ENCODE data around the gene TGFBR3.

Gene TGFBR3

DNA sequence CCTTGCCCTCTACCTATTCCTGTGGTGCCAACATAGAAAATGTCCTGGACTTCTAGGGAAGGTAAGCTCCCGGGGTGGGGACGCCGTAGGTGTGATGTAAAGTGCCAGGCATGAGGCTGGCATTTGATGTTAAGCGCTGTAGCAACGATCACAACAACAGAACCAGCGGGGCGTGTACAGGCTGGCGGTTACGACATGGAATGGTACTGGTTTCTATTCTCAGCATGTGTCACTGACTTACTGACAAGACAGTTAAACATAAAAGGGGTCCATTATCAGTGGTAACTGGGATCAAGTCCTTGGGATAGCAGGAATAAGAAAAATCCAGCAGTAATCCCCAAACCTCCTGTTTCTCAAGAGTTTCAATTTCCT lies 58.9 kb downstream of the TGFBR3 start:
- Histone ChIP-seq H3K27me3 (ENCODE audit: insufficient read depth, low read length) (no peaks in the 10 kb centered on the region), H3K4me3 (ENCODE audit: low read depth, low read length, poor library complexity, severe bottlenecking) (no peak overlapping the region), H3K9me2 (ENCODE audit: low read depth, low read length) (no peaks in the 10 kb centered on the region), H3K9me3 (ENCODE audit: low read length) (no peaks in the 10 kb centered on the region), H3K79me2 (ENCODE audit: insufficient read depth, low read length) (no peaks in the 10 kb centered on the region), H3K9ac (ENCODE audit: low read length) (no peak overlapping the region), H3K4me2 (ENCODE audit: low read length) (no peak overlapping the region), H3K27ac (ENCODE audit: low read depth, low read length, poor library complexity, severe bottlenecking) (no peak overlapping the region), H3F3A (ENCODE audit: insufficient read depth, low read length) (no peaks in the 10 kb centered on the region), H4K20me1 (ENCODE audit: insufficient read depth, low read length) (no peaks in the 10 kb centered on the region), H3K4me1 (ENCODE audit: insufficient read depth, low read length, severe bottlenecking) (no peaks in the 10 kb centered on the region), H2AFZ (ENCODE audit: low read length) (no peak overlapping the region), H3K36me3 (ENCODE audit: insufficient read depth, low read length) (no peaks in the 10 kb centered on the region)
- TF ChIP-seq EZH2 (IDR thresholded peaks at IDR 0.05; ENCODE audit: borderline replicate concordance, low read length) = no peak
- TF ChIP-seq, protein P1, sequence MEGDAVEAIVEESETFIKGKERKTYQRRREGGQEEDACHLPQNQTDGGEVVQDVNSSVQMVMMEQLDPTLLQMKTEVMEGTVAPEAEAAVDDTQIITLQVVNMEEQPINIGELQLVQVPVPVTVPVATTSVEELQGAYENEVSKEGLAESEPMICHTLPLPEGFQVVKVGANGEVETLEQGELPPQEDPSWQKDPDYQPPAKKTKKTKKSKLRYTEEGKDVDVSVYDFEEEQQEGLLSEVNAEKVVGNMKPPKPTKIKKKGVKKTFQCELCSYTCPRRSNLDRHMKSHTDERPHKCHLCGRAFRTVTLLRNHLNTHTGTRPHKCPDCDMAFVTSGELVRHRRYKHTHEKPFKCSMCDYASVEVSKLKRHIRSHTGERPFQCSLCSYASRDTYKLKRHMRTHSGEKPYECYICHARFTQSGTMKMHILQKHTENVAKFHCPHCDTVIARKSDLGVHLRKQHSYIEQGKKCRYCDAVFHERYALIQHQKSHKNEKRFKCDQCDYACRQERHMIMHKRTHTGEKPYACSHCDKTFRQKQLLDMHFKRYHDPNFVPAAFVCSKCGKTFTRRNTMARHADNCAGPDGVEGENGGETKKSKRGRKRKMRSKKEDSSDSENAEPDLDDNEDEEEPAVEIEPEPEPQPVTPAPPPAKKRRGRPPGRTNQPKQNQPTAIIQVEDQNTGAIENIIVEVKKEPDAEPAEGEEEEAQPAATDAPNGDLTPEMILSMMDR (IDR thresholded peaks at IDR 0.05; ENCODE audit: low read length) = no peak

DNA sequence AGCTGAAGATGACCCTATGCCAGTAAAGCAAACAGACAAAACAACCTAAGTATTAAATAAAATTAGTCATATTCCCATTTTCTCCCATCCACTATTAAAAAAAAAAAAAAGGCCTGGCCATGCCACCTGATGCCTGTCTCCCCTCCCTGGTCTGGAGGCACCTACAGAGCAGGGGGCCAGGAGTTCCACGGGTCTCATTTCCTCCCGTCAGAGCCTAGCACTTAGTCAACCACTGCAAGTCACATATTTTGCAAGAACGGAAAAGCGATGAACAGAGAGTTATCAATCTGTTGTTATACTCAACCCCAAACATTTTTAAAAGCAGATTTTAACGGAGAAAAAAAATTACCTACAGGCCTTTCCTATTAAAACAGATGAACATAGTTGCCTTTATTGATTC lies 59.3 kb downstream of the TGFBR3 start:
- Histone ChIP-seq H3K79me2 (ENCODE audit: insufficient read depth, low read length) (no peaks in the 10 kb centered on the region), H3K27me3 (ENCODE audit: insufficient read depth, low read length) (no peaks in the 10 kb centered on the region), H3K4me1 (ENCODE audit: insufficient read depth, low read length, severe bottlenecking) (no peaks in the 10 kb centered on the region), H3K27ac (ENCODE audit: low read depth, low read length, poor library complexity, severe bottlenecking) (no peak overlapping the region), H3K9me2 (ENCODE audit: low read depth, low read length) (no peaks in the 10 kb centered on the region), H3F3A (ENCODE audit: insufficient read depth, low read length) (no peaks in the 10 kb centered on the region), H3K4me2 (ENCODE audit: low read length) (no peak overlapping the region), H3K9me3 (ENCODE audit: low read length) (no peaks in the 10 kb centered on the region), H4K20me1 (ENCODE audit: insufficient read depth, low read length) (no peaks in the 10 kb centered on the region), H3K4me3 (ENCODE audit: low read depth, low read length, poor library complexity, severe bottlenecking) (no peak overlapping the region), H3K9ac (ENCODE audit: low read length) (no peak overlapping the region), H2AFZ (ENCODE audit: low read length) (no peak overlapping the region), H3K36me3 (ENCODE audit: insufficient read depth, low read length) (no peaks in the 10 kb centered on the region)
- TF ChIP-seq, protein P1 (IDR thresholded peaks at IDR 0.05; ENCODE audit: low read length) = no peak
- no peak for TF ChIP-seq EZH2 (IDR thresholded peaks at IDR 0.05; ENCODE audit: borderline replicate concordance, low read length)

DNA sequence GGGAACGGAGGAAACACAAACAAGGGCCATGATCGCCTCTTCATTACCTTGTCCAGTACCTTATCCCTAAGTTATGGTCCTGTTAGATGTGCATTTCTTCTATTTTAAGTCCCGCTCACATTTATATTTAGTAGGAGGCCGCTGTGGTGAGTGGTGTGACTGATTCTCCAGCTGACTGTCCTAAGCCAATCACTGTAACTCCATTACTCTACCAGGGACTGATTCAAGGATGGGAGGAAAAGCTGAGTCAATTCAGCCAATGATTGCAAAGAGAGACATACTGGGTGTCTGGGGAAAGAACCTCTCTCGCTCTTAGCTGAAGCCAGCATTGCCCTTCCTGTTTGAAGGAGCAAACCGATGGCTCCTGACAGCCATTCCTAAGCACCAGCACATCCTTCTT lies 59.7 kb downstream of the TGFBR3 start:
- H2AFZ ChIP-seq (ENCODE audit: low read length) = no peak overlapping the region
- no peaks in the 10 kb centered on the region for H3K27me3 ChIP-seq (ENCODE audit: insufficient read depth, low read length)

More for the DNA sequence above, 59.7 kb downstream of the TGFBR3 start:
- H3K4me1 ChIP-seq (ENCODE audit: insufficient read depth, low read length, severe bottlenecking) = no peaks in the 10 kb centered on the region
- H3K79me2 ChIP-seq (ENCODE audit: insufficient read depth, low read length) = no peaks in the 10 kb centered on the region
- no peaks in the 10 kb centered on the region for H3K9me3 ChIP-seq (ENCODE audit: low read length)
- H3F3A ChIP-seq (ENCODE audit: insufficient read depth, low read length) = no peaks in the 10 kb centered on the region
- H3K36me3 ChIP-seq (ENCODE audit: insufficient read depth, low read length) = no peaks in the 10 kb centered on the region
- H4K20me1 ChIP-seq (ENCODE audit: insufficient read depth, low read length) = no peaks in the 10 kb centered on the region
- no peak overlapping the region for H3K27ac ChIP-seq (ENCODE audit: low read depth, low read length, poor library complexity, severe bottlenecking)
- TF ChIP-seq EZH2 (IDR thresholded peaks at IDR 0.05; ENCODE audit: borderline replicate concordance, low read length) = no peak
- TF ChIP-seq, protein P1 (IDR thresholded peaks at IDR 0.05; ENCODE audit: low read length) = no peak
- no peaks in the 10 kb centered on the region for H3K9me2 ChIP-seq (ENCODE audit: low read depth, low read length)
- H3K4me2 ChIP-seq (ENCODE audit: low read length) = no peak overlapping the region
- H3K4me3 ChIP-seq (ENCODE audit: low read depth, low read length, poor library complexity, severe bottlenecking) = no peak overlapping the region
- H3K9ac ChIP-seq (ENCODE audit: low read length) = no peak overlapping the region
